COR-L47 (cell line): ENCODE results near the gene QRICH1.

Source experiments
- DNase-seq: peaks from one replicate; lab custom pipeline; 2025; lab: John Stamatoyannopoulos, UW

The QRICH1 gene

GRCh38 chr3:49032646-49033304 is 61.1 kb downstream of the QRICH1 start:
- DNase-seq: no peak

GRCh38 chr3:49030321-49030720 is 63.5 kb downstream of the QRICH1 start:
- DNase-seq: no peak

- DNase-seq: no peak
Measured at GRCh38 chr3:49029563-49029884, 64.3 kb downstream of the QRICH1 start.

GRCh38 chr3:49028673-49029562 is 65.0 kb downstream of the QRICH1 start, which contains the start of gene IMPDH2:
Gene IMPDH2 (minus strand): TSS chr3:49029398. CDS start chr3:49029350, 48 bp downstream.
- peak; percentile 84 for DNase-seq

GRCh38 chr3:49028298-49028672 is 65.6 kb downstream of the QRICH1 start:
- no peak for DNase-seq

- DNase-seq: no peak
Measured at GRCh38 chr3:49027634-49028033, 66.2 kb downstream of the QRICH1 start.

GRCh38 chr3:49026536-49026935 is 67.3 kb downstream of the QRICH1 start:
- no peak for DNase-seq

GRCh38 chr3:49025793-49026520 is 67.9 kb downstream of the QRICH1 start:
- no peak for DNase-seq

GRCh38 chr3:49025005-49025792 is 68.7 kb downstream of the QRICH1 start:
- no peak for DNase-seq

GRCh38 chr3:49024449-49024848 is 69.4 kb downstream of the QRICH1 start:
- no peak for DNase-seq

GRCh38 chr3:49023775-49024174 is 70.1 kb downstream of the QRICH1 start:
- no peak for DNase-seq

- no peak for DNase-seq
Measured at GRCh38 chr3:49022688-49023171, 71.1 kb downstream of the QRICH1 start.

GRCh38 chr3:49021813-49022687 is 71.8 kb downstream of the QRICH1 start, which contains the start of gene NDUFAF3:
Gene NDUFAF3 (plus strand): TSS chr3:49022121. CDS start chr3:49022145, 24 bp downstream.
- DNase-seq: peak; percentile 88

GRCh38 chr3:49021213-49021812 is 72.6 kb downstream of the QRICH1 start:
- DNase-seq: peak; percentile 96

- DNase-seq: no peak
Measured at GRCh38 chr3:49020330-49021212, 73.3 kb downstream of the QRICH1 start.

- no peak for DNase-seq
Measured at GRCh38 chr3:49019941-49020329, 73.9 kb downstream of the QRICH1 start.

GRCh38 chr3:49018707-49019006 is 75.2 kb downstream of the QRICH1 start:
- no peak for DNase-seq

- DNase-seq: peak; percentile 53
Measured at GRCh38 chr3:49017971-49018706, 75.7 kb downstream of the QRICH1 start, which contains the start of gene DALRD3. Gene DALRD3 (minus strand): TSS chr3:49018580. CDS start chr3:49018564, 16 bp downstream.
